Suprapubic skin (tissue), 3 donors: ENCODE measurements around the gene CPN2.

Source experiments
- EP300 ChIP-seq: sonication (generic); formaldehyde crosslinking; IDR thresholded peaks from one replicate; pipeline ENCODE4 v1.6.1; 2017; ENCODE audit warnings: antibody characterized with exemption
- POLR2A ChIP-seq, 2 donors: fragments of 450-650 bp; IDR thresholded peaks; one replicate each; pipeline ENCODE4 v1.6.1; 2017; ENCODE audit warnings: antibody characterized with exemption in 2 of 2, mild to moderate bottlenecking in 2 of 2, moderate library complexity in 2 of 2
- TF ChIP-seq, protein P1 (sequence below), 2 donors: fragments of 200-600 bp in 1 of 2; fragments of 450-650 bp in 1 of 2; sonication (generic) in 1 of 2; IDR thresholded peaks; one replicate each; pipeline ENCODE4 v1.5.1; 2016 to 2019; ENCODE audit warnings: antibody characterized with exemption in 2 of 2, mild to moderate bottlenecking in 1 of 2, moderate library complexity in 1 of 2

DNA sequence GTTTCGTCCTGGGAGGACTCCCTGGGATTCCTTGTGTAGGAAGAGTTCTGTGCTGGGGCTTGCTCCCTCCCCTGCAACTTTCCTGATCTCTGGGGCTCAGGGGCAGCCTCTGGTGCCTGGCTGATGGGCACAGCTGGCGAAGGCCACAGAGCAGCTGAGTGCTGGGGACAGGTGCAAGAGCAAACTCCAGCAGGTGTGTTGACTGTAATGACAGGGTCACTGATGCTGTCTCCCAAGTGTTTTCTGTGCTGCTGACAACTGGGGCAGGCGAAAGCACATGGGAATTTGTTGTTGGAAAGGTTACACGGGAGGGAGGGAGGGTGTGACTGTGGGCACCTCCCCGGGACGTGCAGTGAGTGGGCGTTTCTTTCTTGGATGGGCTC is 21.6 kb downstream of the CPN2 start:
- TF ChIP-seq, protein P1, sequence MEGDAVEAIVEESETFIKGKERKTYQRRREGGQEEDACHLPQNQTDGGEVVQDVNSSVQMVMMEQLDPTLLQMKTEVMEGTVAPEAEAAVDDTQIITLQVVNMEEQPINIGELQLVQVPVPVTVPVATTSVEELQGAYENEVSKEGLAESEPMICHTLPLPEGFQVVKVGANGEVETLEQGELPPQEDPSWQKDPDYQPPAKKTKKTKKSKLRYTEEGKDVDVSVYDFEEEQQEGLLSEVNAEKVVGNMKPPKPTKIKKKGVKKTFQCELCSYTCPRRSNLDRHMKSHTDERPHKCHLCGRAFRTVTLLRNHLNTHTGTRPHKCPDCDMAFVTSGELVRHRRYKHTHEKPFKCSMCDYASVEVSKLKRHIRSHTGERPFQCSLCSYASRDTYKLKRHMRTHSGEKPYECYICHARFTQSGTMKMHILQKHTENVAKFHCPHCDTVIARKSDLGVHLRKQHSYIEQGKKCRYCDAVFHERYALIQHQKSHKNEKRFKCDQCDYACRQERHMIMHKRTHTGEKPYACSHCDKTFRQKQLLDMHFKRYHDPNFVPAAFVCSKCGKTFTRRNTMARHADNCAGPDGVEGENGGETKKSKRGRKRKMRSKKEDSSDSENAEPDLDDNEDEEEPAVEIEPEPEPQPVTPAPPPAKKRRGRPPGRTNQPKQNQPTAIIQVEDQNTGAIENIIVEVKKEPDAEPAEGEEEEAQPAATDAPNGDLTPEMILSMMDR (IDR thresholded peaks at IDR 0.05), result no peak
- no peak for TF ChIP-seq POLR2A (IDR thresholded peaks at IDR 0.05)
- TF ChIP-seq EP300, result no peak
